Adrenal gland (tissue), 12 donors: ENCODE results near the gene TRAPPC2L. TPM values are rescaled to one million over a fixed set of nuclear protein-coding genes. Genes with fewer than 3 reads are reported as not detected.

Experiments
- DNase-seq, 7 donors: peaks; one replicate each; pipeline ENCODE4 v3.0.0-alpha.2; 2019 to 2020
- H3K27ac ChIP-seq, 5 donors: fragments of 200-600 bp; sonication (generic) in 4 of 5; 1 replicate in 3 of 5; 2 replicates in 2 of 5; pipeline versions ENCODE4 v1.5.1 to v1.8.0; 2016 to 2020; ENCODE audit warnings: mild to moderate bottlenecking in 1 of 5
- H3K27me3 ChIP-seq: fragments of 200-600 bp; 2 replicates; pipeline ENCODE4 v1.8.0; 2021
- H3K36me3 ChIP-seq, 2 donors: fragments of 200-600 bp; replicated peaks in 1 of 2; 1 replicate in 1 of 2; 2 replicates in 1 of 2; pipeline versions ENCODE4 v1.5.1 to v1.8.0; 2018 to 2022
- H3K4me1 ChIP-seq, 2 donors: fragments of 200-600 bp; replicated peaks in 1 of 2; 1 replicate in 1 of 2; 2 replicates in 1 of 2; pipeline versions ENCODE4 v1.5.1 to v1.8.0; 2018 to 2021
- H3K4me3 ChIP-seq, 4 donors: fragments of 200-600 bp; sonication (generic) in 3 of 4; one replicate each; pipeline ENCODE4 v1.5.1; 2016 to 2018
- H3K9me3 ChIP-seq, 3 donors: fragments of 200-600 bp; sonication (generic) in 1 of 3; replicated peaks in 1 of 3; 1 replicate in 2 of 3; 2 replicates in 1 of 3; pipeline versions ENCODE4 v1.5.1 to v1.8.0; 2016 to 2021
- POLR2A ChIP-seq, 2 donors: fragments of 450-650 bp; IDR thresholded peaks; one replicate each; pipeline ENCODE4 v1.6.1; 2017; ENCODE audit warnings: antibody characterized with exemption in 2 of 2, mild to moderate bottlenecking in 2 of 2, moderate library complexity in 1 of 2
- WGBS, 4 donors: extraction: QIAGEN DNeasy Blood & Tissue Kit in 2 of 4; methylation state at CpG; one replicate each; pipeline versions ENCODE4 v1.1.5 to v1.1.7; 2013 to 2017; 5-methylcytosine and 5-hydroxymethylcytosine counted together
- intact Hi-C, 2 donors: fragments of 100-400 bp; cut with DNase I; formaldehyde crosslinking; loops; one replicate each; pipeline versions ENCODE4 v1.14.1 to v1.15.0; 2022 to 2023
- polyA plus RNA-seq, 3 donors: library from polyadenylated mRNA; stranded (reverse); fragments of 200-250 nt in 2 of 3; fragments of 350-450 nt in 1 of 3; fragmentation: Illumina TruSeq in 1 of 3; extraction: RNeasy Lipid Tissue Mini Kit (QIAGEN cat#74804) in 1 of 3; gene quantifications; one replicate each; pipeline ENCODE4 v1.2.3, GENCODE V29; 2013 to 2014
- total RNA-seq, 9 donors: library from RNA; depleted of rRNA in 4 of 9; stranded (reverse); fragments of >200 nt in 4 of 9; fragments of 120-200 nt in 1 of 9; fragmentation: NEBNext Ultra II Directional in 1 of 9; extraction: Animal tissue kit (Norgen Biotek cat#: 25700) in 1 of 9; gene quantifications; one replicate each; pipeline versions ENCODE4 v1.1.0 to v1.2.4, GENCODE V29; 2013 to 2023
- TF ChIP-seq, protein P1 (sequence below), 6 experiments: fragments of 450-650 bp in 4 of 6; fragments of 200-600 bp in 2 of 6; sonication (generic) in 1 of 6; IDR thresholded peaks; 1 replicate in 5 of 6; 2 replicates in 1 of 6; pipeline versions ENCODE4 v1.5.1 to v1.8.0; 2016 to 2021; ENCODE audit warnings: antibody characterized with exemption in 6 of 6, mild to moderate bottlenecking in 2 of 6, moderate library complexity in 1 of 6
- donor health status: healthy with polysubstance abuse.
- donor health status: Bipolar disorder and iron deficiency.
- donor health status: DM: yes; HTN: yes; CAD: no.
- donor health status: DM: no; HTN: no; CAD: no.
- donor health status: DM: no; HTN: no; CAD: no.
- donor health status: DM: yes; HTN: yes; CAD: no.

Gene TRAPPC2L
- total and polyA plus RNA-seq, 12 donors: 56.7 to 279 (median 149) TPM

- TF ChIP-seq, protein P1, sequence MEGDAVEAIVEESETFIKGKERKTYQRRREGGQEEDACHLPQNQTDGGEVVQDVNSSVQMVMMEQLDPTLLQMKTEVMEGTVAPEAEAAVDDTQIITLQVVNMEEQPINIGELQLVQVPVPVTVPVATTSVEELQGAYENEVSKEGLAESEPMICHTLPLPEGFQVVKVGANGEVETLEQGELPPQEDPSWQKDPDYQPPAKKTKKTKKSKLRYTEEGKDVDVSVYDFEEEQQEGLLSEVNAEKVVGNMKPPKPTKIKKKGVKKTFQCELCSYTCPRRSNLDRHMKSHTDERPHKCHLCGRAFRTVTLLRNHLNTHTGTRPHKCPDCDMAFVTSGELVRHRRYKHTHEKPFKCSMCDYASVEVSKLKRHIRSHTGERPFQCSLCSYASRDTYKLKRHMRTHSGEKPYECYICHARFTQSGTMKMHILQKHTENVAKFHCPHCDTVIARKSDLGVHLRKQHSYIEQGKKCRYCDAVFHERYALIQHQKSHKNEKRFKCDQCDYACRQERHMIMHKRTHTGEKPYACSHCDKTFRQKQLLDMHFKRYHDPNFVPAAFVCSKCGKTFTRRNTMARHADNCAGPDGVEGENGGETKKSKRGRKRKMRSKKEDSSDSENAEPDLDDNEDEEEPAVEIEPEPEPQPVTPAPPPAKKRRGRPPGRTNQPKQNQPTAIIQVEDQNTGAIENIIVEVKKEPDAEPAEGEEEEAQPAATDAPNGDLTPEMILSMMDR (IDR thresholded peaks at IDR 0.05): no peak
- no peak for TF ChIP-seq POLR2A (IDR thresholded peaks at IDR 0.05)
- Histone ChIP-seq H3K9me3 (no peaks in the 10 kb centered on the region), H3K27me3 (no peaks in the 10 kb centered on the region), H3K4me3 (no peak overlapping the region), H3K27ac (no peak overlapping the region), H3K36me3 (no peaks in the 10 kb centered on the region), H3K4me1 (no peaks in the 10 kb centered on the region)
- intact Hi-C loops: no loop called here
- WGBS, 4 donors: 85 to 91% (median 89%) methylated on average over 27 to 45 of the region's 45 CpGs
- no peak for DNase-seq
Observed at GRCh38 chr16:88878967-88879787, 22.2 kb downstream of the TRAPPC2L start.

GRCh38 chr16:88879788-88880055 lies 22.8 kb downstream of the TRAPPC2L start:
- Histone ChIP-seq H3K4me1 (no peaks in the 10 kb centered on the region), H3K27me3 (no peaks in the 10 kb centered on the region), H3K9me3 (no peaks in the 10 kb centered on the region), H3K27ac (no peak overlapping the region), H3K36me3 (no peaks in the 10 kb centered on the region), H3K4me3 (no peak overlapping the region)
- intact Hi-C loops: no loop called here
- DNase-seq: no peak
- WGBS, 4 donors: 78 to 92% (median 79%) methylated on average over 3 to 11 of the region's 11 CpGs
- TF ChIP-seq POLR2A (IDR thresholded peaks at IDR 0.05): no peak
- TF ChIP-seq, protein P1 (IDR thresholded peaks at IDR 0.05): no peak

DNA sequence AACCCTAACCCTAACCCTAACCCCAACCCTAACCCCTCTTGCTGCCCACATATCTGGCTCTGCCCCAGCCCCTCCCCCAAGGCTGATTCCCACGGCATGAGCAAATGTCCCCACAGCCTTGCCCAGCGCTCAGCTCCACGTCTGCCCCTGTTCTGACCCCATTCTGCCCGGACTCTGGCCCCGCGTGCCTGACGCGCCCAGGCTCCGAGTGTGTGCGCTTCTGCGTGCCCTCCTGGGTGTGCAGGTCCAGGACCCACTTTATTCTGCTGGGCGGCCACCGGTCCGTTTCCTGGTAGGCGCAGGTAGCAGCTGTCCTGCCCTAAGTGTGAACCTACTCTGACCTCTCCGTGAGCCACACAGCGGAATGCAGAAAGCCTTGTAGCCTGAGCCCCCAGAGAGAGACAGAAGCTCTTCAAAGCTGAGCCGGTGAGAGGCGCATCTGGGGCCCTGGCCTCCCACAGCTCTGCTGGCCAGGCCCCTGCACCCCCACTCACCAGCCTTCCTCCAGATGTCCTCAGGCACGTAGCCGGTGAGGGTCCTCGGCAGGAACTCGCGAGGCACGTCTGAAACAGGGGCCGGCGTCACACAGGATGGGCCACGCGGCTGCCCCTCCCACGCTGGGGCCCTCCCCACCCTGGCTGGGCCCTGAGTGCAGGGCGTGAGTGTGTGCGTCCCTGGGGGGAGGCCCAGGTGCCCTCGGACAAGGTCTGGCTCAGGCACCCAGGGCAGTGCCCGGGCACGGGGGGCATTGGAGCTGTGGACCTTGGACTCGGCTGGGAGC lies 23.5 kb downstream of the TRAPPC2L start:
- intact Hi-C loops: no loop called here
- H3K36me3 ChIP-seq: no peaks in the 10 kb centered on the region
- 71 to 85% (median 80%) methylated on average over 11 to 36 of the region's 36 CpGs for WGBS, 4 donors
- H3K9me3 ChIP-seq: no peaks in the 10 kb centered on the region
- no peaks in the 10 kb centered on the region for H3K27me3 ChIP-seq
- no peak overlapping the region for H3K4me3 ChIP-seq
- no peaks in the 10 kb centered on the region for H3K4me1 ChIP-seq
- TF ChIP-seq, protein P1 (IDR thresholded peaks at IDR 0.05): no peak
- no peak for TF ChIP-seq POLR2A (IDR thresholded peaks at IDR 0.05)
- H3K27ac ChIP-seq: no peak overlapping the region
- no peak for DNase-seq

- WGBS, 4 donors: 53 to 67% (median 63%) methylated on average over 7 to 46 of the region's 46 CpGs
- H3K36me3 ChIP-seq: no peaks in the 10 kb centered on the region
Observed at GRCh38 chr16:88881007-88881615, 24.2 kb downstream of the TRAPPC2L start.

More at GRCh38 chr16:88881007-88881615, 24.2 kb downstream of the TRAPPC2L start:
- TF ChIP-seq, protein P1 (IDR thresholded peaks at IDR 0.05): no peak
- no peak for TF ChIP-seq POLR2A (IDR thresholded peaks at IDR 0.05)
- Histone ChIP-seq H3K4me1 (no peaks in the 10 kb centered on the region), H3K27me3 (no peaks in the 10 kb centered on the region), H3K27ac (no peak overlapping the region), H3K9me3 (no peaks in the 10 kb centered on the region), H3K4me3 (no peak overlapping the region)
- intact Hi-C loops: no loop called here
- no peak for DNase-seq
